Measurements from ENCODE around the gene CABP1. TPM values are rescaled to one million over a fixed set of nuclear protein-coding genes. Genes with fewer than 3 reads are reported as not detected.
"Not testable (repeated sequence)": the region's sequence is repeated elsewhere in the genome, so short reads cannot be mapped to it uniquely, and the experiment has no call there.

The CABP1 gene
- total RNA-seq, 1 experiment from 2014 or later = not detected

DNA sequence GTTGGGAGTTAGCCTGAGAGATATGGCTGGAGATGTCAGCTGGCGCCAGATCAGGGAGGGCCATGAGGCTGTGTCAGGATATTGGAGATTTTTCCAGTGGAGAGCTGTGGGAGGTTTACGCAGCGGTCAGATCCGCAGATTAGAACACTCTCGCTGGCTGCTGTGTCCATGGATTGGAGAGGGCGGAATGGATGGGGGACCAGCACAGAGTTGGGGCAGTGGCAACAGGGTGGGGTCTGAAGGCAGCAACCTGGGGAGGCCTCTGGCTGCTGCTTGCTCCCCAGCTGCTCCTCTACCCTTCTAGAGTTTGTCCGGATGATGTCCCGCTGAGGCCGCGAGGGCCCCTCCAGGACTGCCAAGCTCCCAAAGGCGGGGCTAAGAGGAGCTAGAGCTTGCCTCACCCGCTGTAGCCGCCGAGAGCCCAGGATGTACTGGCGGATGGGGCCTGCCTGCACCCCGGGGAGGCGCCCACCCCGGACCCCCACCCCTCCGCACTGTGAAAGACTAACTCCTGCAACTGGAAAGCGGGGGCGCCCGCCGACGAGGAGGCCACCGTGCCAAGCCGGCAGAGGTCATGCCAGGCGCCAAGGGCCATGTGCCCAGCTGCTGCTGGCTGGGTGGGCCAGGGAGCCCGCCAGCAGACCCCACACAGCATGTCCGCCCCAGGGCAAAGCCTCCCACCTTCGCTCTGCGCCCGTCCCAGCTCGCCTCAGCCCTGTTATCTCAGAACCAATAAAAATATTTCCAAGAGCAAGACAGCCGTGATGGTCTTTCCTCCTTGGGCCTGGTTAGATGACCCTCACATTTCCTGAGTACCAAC is 26.4 kb downstream of the CABP1 start:
- DNase-seq (ENCODE audit: low read depth) = no peak

DNA sequence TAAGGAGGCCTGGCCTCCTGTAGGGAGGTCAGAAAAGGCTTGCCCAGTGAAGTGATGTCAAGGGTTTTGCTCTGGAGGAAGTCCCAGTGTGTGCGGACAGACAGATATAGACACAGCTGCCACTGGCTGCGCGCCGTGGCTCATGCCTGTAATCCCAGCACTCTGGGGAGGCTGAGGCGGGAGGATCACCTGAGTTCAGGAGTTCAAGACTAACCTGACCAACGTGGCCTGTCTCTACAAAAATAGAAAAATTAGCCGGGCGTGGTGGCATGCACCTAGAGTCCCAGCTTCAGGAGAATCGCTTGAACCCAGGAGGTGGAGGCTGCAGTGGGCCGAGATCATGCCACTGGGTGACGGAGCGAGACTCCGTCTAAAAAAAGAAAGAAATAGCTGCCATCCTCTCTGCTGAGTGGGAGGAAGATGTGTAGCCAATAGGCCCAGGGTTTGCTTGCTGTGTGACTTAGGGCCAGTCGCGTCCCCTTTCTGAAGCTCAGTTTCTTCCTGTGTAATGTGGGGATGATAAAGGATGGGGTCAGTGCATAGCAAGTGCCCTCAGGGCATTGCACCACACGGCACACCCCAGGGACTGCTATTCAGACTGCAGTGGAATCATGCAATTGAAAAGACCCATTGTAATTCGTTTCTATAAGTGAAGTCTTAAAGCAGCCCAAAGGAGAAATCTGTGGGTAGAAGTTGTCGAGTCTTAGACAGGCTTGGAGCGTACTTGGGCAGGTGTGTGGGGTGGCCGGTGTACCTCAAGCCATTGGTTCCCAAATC is 27.9 kb downstream of the CABP1 start:
- DNase-seq (ENCODE audit: low read depth) = no peak

DNA sequence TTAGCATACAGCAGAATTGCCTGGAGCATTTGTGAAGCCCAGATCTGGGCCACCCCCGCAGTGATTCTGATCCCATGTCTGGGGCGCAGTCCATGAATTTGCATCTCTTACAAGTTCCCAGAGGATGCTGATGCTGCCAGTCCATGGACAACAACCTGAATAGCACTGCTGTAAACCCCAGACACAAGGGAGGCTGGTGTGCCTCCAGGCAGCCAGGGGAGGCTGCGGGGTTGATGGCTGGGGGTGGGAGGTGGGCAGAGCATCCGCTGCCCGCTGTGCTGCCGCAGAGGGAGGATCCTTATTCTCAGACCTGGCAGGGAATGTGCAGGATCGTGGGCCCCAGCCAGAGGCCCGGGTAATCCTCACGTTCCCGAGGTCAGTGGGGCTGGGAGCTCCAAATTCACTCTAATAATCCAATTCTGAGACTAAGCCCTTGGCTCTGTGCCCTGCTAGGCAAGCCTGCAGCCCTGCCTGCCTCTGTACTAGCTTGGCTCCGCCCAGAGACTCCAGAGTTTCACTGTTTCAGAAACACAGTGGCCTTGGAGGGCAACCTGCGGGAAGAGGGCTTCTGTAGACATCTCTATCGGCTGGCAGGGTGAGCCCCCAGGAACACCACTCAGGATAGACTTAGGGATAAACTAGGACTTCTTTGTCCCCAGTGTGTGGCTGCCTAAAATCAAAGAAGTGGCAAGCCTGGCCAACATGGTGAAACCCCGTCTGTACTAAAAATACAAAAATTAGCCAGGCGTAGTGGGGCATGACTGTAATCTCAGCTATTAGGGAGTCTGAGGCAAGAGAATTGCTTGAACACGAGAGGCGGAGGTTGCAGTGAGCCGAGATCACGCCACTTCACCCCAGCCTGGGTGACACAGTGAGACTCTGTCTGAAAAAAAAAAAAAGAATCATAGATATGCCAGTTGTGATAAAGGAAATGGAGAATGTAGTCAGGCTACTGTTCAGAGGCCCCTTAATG is 28.7 kb downstream of the CABP1 start:
- DNase-seq (ENCODE audit: low read depth) = peak; percentile 25

DNA sequence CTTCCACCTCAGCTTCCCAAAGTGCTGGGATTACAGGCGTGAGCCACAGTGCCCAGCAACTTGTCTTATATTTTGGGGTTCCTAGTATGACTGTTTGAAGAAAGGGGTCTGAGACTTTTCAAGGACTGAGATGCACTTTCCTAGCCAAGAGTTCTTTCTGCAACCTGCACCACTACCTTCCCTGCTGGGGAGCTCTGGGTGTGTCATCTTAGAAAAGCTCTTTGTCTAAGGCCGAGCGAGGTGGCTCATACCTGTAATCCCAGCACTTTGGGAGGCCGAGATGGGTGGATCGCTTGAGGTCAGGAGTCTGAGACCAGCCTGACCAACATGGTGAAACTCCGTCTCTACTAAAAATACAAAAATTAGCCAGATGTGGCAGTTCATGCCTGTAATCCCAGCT is 29.8 kb downstream of the CABP1 start:
- DNase-seq (ENCODE audit: low read depth) = not testable (repeated sequence)

DNA sequence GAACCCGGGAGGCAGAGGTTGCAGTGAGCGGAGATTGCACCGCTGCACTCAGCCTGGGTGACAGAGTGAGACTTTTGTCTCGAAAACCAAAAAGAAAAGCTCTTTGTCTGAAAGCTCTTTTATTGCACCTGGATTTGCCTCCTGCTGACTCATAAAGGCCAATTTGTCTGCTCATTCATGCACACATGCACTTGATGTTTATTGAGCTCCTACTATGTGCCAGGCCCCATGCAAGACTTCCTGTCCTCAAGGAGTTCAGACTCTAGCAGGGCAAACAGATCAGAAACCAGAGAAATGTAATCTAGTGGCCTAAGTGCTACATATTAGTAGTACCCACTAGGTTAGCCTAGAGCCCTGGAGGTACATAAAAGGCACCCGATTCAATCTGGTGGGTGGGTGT is 30.2 kb downstream of the CABP1 start:
- no peak for DNase-seq (ENCODE audit: low read depth)

DNA sequence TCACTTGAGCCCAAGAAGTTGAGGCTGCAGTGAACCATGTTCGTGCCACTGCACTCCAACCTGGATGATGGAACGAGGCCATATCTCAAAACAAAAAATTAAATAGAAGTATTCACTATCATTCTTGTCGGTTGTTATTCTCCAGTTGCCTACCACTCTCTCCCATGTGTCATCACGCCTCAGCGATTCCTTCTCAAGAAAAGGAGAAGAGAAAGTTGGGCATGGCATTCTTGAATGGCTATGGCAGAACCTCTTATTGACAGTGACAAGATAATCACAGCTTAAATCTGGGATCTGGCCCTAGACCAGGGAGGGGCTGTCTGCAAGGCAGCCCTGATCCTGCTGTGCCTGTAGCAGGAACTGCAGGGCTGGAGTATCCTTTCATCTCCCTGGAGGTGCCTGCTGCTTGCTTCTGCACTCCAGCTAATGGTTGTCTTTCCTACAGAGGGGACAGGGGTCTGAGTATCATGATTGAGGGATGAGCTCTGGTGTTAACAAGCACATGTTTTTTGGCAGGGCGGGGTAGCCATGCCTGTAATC is 33.7 kb downstream of the CABP1 start:
- no peak for DNase-seq (ENCODE audit: low read depth)

DNA sequence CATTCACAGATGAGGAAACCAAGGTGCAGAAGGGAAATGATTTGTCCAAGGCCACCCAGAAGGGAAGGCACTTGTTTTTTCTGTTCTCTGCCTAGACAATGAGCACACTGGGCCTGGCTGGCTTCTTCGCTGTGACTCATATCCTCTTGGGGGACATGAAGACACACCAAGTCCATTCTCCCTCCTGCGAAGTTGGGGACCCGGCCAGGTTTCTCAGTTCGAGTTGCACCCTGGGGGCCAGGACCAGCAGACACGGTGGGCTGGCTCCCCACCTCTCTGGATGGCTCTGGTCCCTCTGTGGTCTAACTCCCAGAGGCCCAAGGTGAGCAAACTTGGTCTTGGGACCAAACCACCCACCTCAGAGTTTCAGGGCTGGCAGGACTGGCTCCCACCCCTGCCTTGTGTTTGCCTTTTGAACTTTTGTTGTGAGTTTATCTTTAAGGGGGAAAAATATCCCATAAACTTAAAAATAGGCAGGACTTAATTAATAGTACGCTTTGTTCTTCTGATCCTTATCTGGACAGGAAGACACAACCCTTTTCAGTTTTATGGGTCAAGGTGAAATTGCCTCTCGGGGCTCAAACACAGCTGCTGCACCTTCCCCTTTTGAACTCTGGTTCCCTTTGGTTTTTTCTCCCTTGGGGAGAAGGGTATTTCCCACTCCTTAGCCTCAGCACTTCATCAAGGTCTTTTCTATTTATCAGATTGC is 37.5 kb downstream of the CABP1 start:
- DNase-seq (ENCODE audit: low read depth) = peak; percentile 63

DNA sequence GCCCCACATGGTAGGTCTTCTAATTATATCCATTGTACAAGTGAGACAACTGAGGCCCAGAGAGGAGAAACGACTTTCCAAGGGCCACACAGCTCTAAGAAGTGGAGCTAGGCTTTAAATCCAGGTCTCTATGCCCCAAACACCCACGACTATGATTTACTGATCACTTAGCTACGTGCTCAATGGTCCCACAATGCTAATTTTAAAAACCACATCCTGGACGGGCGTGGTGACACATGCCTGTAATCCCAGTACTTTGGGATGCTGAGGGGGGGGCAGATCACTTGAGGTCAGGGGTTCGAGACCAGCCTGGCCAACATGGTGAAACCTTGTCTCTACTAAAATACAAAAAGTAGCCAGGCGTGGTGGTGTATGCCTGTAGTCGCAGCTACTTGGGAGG is 38.1 kb downstream of the CABP1 start:
- peak; percentile 41 for DNase-seq (ENCODE audit: low read depth)

DNA sequence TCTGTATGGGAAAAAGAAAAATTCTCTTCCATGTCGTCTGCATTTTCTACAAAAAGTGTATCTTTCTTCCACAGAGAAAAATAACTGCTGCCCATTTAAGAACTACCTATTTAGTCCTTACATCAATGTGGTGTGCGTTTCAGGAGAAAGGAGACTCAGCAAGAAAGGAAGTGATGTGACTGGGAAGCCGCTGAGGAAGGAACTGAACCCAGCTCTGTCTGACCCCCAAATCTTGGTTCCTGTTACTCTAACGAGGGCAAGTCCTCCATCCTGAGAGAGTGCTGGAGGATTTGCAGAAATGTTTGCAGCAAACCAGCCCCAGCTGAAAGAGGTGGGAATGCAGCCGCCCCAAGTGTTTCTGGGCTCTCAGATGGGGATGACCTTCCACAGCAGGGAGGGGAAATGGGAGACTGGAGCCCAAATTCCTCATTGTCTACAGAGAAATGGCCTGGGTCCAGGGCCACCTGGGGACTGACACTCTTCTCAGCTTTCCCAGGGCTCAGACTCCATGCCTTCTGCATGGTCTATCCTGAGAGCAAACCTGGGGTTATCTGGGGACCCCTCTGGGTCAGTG is 39.8 kb downstream of the CABP1 start:
- no peak for DNase-seq (ENCODE audit: low read depth)

DNA sequence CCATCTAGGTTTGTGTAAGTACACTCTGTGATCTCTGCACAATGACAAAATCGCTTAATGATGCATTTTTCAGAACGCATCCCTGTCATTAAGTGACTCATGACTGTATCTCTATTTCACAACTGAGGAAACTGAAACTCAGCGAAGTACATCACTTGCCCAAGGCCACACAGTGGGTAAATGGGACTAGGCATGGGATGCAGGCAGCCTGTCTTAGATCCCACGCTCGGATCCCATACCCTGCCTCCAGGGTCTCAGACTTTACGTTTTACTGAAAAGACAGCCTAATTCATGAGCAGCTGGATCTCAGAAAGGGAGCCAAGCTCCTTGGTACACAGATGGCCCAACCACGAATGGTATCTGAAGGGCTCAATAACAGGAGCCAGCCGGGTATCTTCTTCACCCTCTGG is 44.1 kb downstream of the CABP1 start:
- DNase-seq (ENCODE audit: low read depth) = peak; percentile 65

DNA sequence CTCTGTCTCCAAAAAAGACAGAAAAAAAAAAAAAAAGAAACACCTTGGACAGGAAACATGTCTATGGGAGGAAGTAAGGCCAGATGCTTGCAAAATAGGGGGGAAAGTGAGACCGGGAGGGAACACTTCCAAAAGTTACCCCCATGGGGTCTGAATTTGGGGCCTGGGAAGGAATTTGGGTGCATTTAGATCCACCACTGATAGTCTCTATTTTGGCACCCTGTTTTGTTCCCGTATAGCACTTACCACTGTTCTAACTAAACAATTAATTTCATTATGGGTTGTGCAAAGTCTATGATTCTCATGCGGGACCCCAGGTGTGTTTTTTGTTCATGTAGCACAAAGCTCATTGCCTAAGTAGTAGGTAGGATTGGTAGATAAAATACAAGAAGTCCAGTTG is 45.1 kb downstream of the CABP1 start:
- no peak for DNase-seq (ENCODE audit: low read depth)

DNA sequence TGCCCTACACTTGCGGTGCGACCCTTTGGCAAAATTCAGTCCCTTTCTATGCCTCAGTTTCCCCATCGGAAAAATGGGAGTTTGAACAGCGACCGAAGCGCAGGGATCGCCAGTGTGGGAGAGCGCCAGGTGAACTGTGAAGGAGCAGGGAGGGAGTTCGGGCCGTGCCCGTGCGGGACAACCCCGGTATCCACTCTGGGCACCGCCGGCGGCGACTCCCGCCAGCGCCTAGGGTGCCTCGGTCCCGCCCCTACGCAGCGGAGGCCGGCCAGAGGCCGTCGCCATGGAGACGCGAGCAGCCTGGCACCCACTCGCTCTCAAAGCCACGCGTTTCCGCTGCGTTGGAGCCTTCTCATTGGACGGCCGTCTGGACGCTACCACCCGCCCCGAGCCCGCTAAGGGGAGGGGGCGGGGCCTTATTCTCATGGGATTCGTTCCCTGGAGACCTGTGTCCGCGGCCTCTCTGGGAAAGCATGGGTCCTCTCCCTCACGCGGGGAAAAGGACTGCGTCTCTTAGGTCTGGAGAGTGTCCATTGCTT is 45.8 kb downstream of the CABP1 start:
- DNase-seq (ENCODE audit: low read depth) = peak; percentile 96

DNA sequence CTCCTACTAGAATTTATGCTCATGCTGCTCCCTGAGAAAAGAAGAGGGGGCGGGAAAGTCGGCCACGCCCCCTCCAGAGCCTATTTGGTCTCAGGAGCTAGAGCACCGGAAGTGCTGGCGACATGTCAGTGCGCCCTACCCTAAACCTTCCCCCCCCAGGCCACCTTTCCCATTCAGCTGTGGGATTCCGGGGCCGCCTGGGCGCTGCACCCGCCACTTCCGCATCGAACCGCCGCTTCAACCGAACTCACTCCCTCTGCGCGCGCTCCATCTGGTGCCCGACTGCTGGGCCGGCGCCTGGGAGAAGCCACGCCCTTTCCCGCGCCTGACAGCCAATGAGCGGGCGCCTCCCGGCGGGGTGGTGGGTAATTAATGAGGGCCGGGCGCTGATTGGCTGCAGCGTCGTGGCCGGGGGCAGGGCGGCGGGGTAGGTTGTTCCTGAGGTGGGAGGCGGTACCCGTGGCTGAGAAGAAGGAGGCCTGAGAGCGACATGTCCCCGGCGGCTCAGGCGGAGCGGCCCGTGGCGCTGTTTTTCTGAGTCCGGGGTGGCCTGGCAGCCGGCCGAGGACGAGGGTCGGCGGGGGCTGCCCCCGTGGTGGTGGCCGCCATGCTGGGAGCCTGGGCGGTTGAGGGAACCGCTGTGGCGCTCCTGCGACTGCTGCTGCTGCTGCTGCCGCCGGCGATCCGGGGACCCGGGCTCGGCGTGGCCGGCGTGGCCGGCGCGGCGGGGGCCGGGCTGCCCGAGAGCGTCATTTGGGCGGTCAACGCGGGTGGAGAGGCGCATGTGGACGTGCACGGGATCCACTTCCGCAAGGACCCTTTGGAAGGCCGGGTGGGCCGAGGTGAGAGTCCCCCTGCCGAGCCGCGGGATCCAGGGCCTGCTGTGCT is 46.5 kb downstream of the CABP1 start, which contains the start of gene MLEC:
MLEC (plus strand) TSS at position 460 of the 888 bp plus-strand sequence; CDS start at position 608, 148 bp downstream.
- peak; percentile 94 for DNase-seq (ENCODE audit: low read depth)

DNA sequence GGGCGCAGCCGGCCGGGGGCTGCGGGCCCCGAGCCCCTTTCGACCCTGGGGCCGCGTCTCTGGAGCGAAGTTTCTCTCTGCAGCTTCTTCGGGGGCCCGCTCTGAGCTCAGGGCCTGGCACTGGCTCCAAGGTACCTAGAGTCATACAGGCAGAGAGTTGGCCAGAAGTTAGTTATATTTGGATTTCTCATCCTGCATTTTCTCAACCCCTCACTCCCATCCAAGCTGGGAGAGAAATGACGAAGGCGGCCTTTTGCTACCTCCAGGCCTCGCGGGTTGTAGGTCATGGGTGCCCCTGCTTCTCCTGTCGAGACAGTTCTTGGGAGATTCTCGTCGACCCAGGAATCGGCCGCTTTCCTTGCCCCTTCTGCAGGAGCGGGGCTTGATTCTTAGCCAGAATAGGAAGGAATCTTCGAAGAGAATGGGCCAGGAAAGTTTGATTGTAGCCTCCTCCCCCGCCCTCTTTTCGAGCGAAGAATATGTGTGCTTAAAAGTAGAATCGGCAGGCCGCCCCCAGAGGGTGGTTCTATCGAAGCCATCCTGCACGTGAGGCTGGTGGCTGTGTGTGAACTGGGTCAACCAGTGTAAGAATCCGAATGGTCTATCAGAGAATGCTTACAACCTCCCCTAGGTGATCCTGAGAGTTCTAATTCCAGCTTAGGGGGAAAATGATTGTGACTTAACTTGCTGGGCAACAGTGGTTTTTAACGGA is 47.3 kb downstream of the CABP1 start:
- no peak for DNase-seq (ENCODE audit: low read depth)

DNA sequence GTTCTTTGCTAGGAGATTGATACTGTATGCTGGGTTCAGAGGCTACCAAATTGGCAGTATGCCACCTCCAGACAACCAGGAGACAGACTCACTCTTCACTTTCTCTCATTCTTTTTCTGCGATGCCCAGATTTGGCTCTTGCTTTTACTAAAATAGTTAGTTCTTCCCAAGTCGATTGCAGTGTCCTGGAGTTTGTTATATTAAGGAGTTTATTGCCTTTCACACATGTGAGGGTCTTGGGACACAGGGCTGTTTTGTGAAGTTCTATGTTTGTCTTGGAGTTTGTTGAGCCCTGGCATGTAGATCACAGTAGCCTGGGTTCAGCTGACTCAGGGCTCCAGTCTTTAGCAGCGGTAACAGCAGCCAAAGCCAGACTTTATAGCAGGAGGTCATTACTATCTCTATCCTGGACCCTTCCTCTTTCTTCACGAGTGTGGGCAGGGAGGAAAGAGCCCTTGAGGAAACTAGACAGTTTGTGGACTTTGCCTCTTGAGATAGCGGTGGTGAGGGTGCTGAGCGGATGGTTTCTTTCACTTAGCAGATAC is 48.2 kb downstream of the CABP1 start:
- peak; percentile 39 for DNase-seq (ENCODE audit: low read depth)

DNA sequence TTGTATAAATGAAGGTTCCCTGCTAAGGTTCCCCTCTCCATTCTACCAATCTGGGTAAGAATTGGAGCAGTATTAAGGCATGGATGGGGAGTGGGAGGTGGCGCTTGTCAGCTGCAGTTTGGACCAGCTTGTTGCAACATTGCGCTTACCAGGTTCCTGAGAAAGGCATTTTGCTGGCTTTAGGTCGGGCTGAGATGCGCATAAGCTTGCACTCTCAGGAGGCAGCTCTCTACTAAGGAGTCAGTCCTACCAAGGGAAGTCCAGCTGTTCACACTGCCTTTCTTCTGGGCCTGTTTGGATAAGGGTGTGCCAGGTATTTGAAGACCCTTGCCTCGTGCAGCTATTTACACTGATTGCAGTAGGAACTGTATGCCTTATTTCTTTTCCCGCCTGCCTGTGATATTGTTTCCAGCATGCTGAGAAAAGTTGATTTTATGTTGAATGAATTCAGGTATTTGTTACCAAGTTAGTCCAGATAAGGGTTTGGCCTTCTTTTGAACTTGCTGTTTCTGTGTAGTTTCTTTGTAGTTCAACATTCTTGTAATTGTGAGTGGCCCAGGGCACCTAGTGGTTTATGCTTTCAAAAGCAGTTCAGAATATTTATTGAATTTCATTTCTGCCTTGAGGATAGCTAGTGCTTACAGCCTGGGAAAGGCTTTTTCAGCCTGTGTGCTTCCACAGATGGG is 49.1 kb downstream of the CABP1 start:
- no peak for DNase-seq (ENCODE audit: low read depth)

DNA sequence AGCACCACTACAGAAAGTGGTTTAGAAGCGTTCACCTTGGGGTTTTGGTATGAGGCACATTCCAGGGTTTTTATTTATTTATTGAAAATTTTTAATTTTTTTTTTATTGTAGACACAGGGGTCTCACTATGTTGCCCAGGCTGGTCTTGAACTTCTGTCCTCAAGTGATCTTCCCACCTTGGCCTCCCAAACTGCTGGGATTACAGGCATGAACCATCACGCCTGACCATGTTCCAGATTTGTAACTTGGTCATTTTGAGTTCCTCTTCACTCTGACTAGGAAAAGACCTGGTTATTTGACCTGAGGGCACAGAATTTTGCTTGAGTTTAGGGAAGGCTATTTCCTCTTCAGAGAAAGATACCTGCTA is 49.6 kb downstream of the CABP1 start:
- no peak for DNase-seq (ENCODE audit: low read depth)

DNA sequence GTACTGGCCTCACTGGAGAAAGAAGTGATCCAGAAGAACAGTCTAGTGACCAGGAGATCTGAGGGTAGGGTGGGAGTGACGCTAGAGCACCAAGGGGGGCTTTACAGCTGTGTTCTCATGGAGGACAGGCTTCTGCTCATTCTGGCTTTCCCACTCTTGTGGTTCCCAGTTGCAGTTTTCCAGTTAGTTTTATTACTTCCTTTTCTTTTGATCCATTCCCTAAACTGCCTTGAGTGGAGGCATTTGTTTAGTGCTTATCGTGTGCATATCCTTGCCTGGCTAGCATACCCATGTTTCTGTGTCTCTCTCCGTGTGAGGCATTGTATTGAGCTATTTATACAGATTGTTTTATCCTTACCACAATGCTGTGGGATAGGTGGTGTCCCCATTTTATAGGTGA is 50.6 kb downstream of the CABP1 start:
- no peak for DNase-seq (ENCODE audit: low read depth)

Data from RPMI7951 (cell line).